Vagina (tissue), 2 donors: ENCODE measurements around the gene GNG13.

Experiments used
- CTCF ChIP-seq, 3 experiments: fragments of 450-650 bp in 2 of 3; fragments of 200-600 bp in 1 of 3; sonication (generic) in 1 of 3; IDR thresholded peaks; one replicate each; pipeline ENCODE4 v1.5.1; 2017 to 2019; ENCODE audit warnings: antibody characterized with exemption in 3 of 3, mild to moderate bottlenecking in 2 of 3, moderate library complexity in 2 of 3
- POLR2AphosphoS5 ChIP-seq, 2 donors: sonication (generic); formaldehyde crosslinking; IDR thresholded peaks; one replicate each; pipeline ENCODE4 v1.9.0; 2017; ENCODE audit warnings: antibody characterized with exemption in 2 of 2, mild to moderate bottlenecking in 2 of 2, low read depth in 1 of 2; ENCODE audit not compliant: insufficient read depth in 1 of 2

GRCh38 chr16:803754-804080 lies 3.2 kb upstream of the GNG13 start:
- TF ChIP-seq CTCF (IDR thresholded peaks at IDR 0.05) (no peak), POLR2AphosphoS5 (IDR thresholded peaks at IDR 0.05; ENCODE audit: insufficient read depth in 1 of 2, low read depth in 1 of 2) (no peak)
